Sciatic nerve (tissue), 2 donors: ENCODE results near the gene TERT. TPM values are rescaled to one million over a fixed set of nuclear protein-coding genes. Genes with fewer than 3 reads are reported as not detected.
"Not testable (repeated sequence)": the region's sequence is repeated elsewhere in the genome, so short reads cannot be mapped to it uniquely, and the experiment has no call there.

Experiments used
- ATAC-seq: fragments of 200-7000 bp; cut with Tn5 transposase; one replicate; pipeline ENCODE4 v1.9.1; 2020; ENCODE audit warnings: mild to moderate bottlenecking, moderate library complexity
- DNase-seq: peaks from one replicate; pipeline ENCODE4 v3.0.0-alpha.2; 2020; ENCODE audit warnings: low spot score
- intact Hi-C: fragments of 100-400 bp; cut with DNase I; formaldehyde crosslinking; loops from one replicate; pipeline ENCODE4 v1.14.2; 2022
- total RNA-seq: library from RNA; stranded (reverse); fragmentation: NEBNext Ultra II Directional; extraction: Animal tissue kit (Norgen Biotek cat#: 25700); gene quantifications from one replicate; pipeline ENCODE4 v1.2.1, GENCODE V29; 2021
- donor health status: DM: no; HTN: no; CAD: no.
- donor health status: DM: no; HTN: no; CAD: no.

Gene TERT
- total RNA-seq, 1 donor from 2014 or later: 0.85 TPM

GRCh38 chr5:1299961-1300360 is 5.1 kb upstream of the TERT start:
- intact Hi-C loops: no loop called here
- ATAC-seq (no peak), DNase-seq (no peak)

- ATAC-seq (no peak), DNase-seq (no peak)
- intact Hi-C loops: no loop called here
Measured at GRCh38 chr5:1299511-1299850, 4.6 kb upstream of the TERT start.

GRCh38 chr5:1298723-1299510 is 4.0 kb upstream of the TERT start:
- DNase-seq (no peak), ATAC-seq (no peak)
- intact Hi-C loops: no loop called here

- DNase-seq (no peak), ATAC-seq (no peak)
- intact Hi-C loops: no loop called here
Measured at GRCh38 chr5:1298067-1298551, 3.2 kb upstream of the TERT start.

GRCh38 chr5:1297243-1297642 is 2.4 kb upstream of the TERT start:
- ATAC-seq (no peak), DNase-seq (no peak)
- intact Hi-C loops: no loop called here

GRCh38 chr5:1295650-1296037 is 776 bp upstream of the TERT start:
- DNase-seq (peak; percentile 47), ATAC-seq (no peak)
- intact Hi-C loops: no loop called here

- intact Hi-C loops: no loop called here
- no peak for ATAC-seq
- no peak for DNase-seq
Measured at GRCh38 chr5:1294206-1294834, 548 bp downstream of the TERT start.

GRCh38 chr5:1293416-1294205 is 1.3 kb downstream of the TERT start:
- DNase-seq (no peak), ATAC-seq (no peak)
- intact Hi-C loops: no loop called here

- ATAC-seq: no peak
- no peak for DNase-seq
- intact Hi-C loops: no loop called here
Measured at GRCh38 chr5:1292846-1293415, 1.9 kb downstream of the TERT start.

GRCh38 chr5:1292139-1292538 is 2.7 kb downstream of the TERT start:
- no peak for ATAC-seq
- DNase-seq: no peak
- intact Hi-C loops: no loop called here

- ATAC-seq: no peak
- intact Hi-C loops: no loop called here
- DNase-seq: no peak
Measured at GRCh38 chr5:1291611-1292080, 3.2 kb downstream of the TERT start.

GRCh38 chr5:1290956-1291355 is 3.9 kb downstream of the TERT start:
- intact Hi-C loops, ATAC-seq, DNase-seq: not testable (repeated sequence)

- intact Hi-C loops, ATAC-seq, DNase-seq: not testable (repeated sequence)
Measured at GRCh38 chr5:1289559-1289958, 5.3 kb downstream of the TERT start.

GRCh38 chr5:1288439-1289335 is 6.2 kb downstream of the TERT start:
- intact Hi-C loops: no loop called here
- DNase-seq: no peak
- no peak for ATAC-seq

GRCh38 chr5:1285883-1286291 is 9.0 kb downstream of the TERT start:
- DNase-seq (no peak), ATAC-seq (no peak)
- intact Hi-C loops: no loop called here

GRCh38 chr5:1285141-1285540 is 9.7 kb downstream of the TERT start:
- DNase-seq (no peak), ATAC-seq (no peak)
- intact Hi-C loops: no loop called here

- intact Hi-C loops, ATAC-seq, DNase-seq: not testable (repeated sequence)
Measured at GRCh38 chr5:1284336-1284970, 10.4 kb downstream of the TERT start.

GRCh38 chr5:1283729-1284041 is 11.2 kb downstream of the TERT start:
- ATAC-seq, intact Hi-C loops, DNase-seq: not testable (repeated sequence)
